AG04450 (cell line): ENCODE measurements around the gene PSMA7. TPM values are rescaled to one million over a fixed set of nuclear protein-coding genes. Genes with fewer than 3 reads are reported as not detected.

Experiments used
- CTCF ChIA-PET: fragments of 300-600, 350-600 bp; formaldehyde crosslinking; extraction: SDS; loops from one replicate; lab custom pipeline; 2022; ENCODE audit warnings: antibody characterized with exemption, inconsistent platforms; lab: Charles Lee
- POLR2A ChIA-PET: fragments of 350-600 bp; formaldehyde crosslinking; extraction: SDS; loops from one replicate; lab custom pipeline; 2021; ENCODE audit warnings: antibody characterized with exemption, inconsistent platforms; lab: Yijun Ruan, JAX
- DNase-seq: peaks from one replicate; pipeline ENCODE4 v3.0.0-alpha.2; 2011; ENCODE audit warnings: low read depth, low spot score
- H3K27ac ChIP-seq: one replicate; pipeline ENCODE4 v1.5.1; 2012; ENCODE audit warnings: low read depth, low read length, control low read depth
- H3K27me3 ChIP-seq: one replicate; pipeline ENCODE4 v1.6.0; 2012; ENCODE audit warnings: low read length; ENCODE audit not compliant: control insufficient read depth, insufficient read depth
- H3K4me3 ChIP-seq: 2 replicates; pipeline ENCODE4 v1.5.1; 2011; ENCODE audit warnings: mild to moderate bottlenecking, low read depth, low read length, control low read depth
- H3K9me3 ChIP-seq: 2 replicates; pipeline ENCODE4 v1.5.1; 2012; ENCODE audit warnings: low read length; ENCODE audit not compliant: control insufficient read depth, insufficient read depth
- polyA plus RNA-seq: library from polyadenylated mRNA; depleted of rRNA; stranded (reverse); fragments of >200 nt; gene quantifications from 2 replicates; pipeline ENCODE4 v1.2.3, GENCODE V29; 2011
- TF ChIP-seq, protein P1 (sequence below): IDR thresholded peaks from 2 replicates; pipeline ENCODE4 v1.5.1; 2011; ENCODE audit warnings: low read depth, low read length, control low read depth, inconsistent platforms

The PSMA7 gene
- polyA plus RNA-seq, 1 experiment, result 368 TPM

DNA sequence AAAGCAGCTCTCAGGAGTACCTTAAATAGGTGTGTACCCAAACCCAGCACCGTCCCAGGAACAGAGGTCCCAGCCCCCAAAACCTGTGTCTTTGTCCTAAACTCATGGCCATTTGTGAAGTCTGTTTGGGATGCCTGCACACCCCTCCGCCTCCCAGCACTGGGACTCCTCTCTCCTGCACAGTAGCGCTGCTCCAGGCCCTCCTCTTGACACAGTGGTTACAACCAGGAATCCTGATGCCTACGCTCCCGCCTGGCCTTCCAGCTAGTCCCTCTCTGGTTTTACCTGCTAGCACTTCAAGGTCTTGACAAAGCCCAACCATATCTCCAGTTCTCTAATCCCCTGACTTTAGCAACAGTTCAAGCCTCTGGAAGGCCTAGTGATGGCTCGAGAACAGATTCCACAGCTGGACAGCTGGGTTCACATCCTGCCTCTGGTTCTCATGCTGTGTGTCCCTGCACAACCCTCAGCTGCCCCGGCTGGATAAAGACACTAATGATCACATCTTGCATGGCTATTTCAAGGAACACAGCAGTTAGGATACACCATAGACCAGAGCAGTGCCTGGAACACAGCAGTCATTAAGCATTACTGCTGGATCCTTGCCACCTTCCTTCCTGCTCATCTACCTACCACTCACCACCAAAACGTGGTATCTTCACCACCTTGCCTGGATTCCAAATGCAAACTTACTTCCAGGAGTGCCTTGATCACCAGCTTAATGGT, 5.6 kb downstream of the PSMA7 start:
- CTCF ChIA-PET, result interaction anchor here (0.6 to 5.4 kb wide), 3 partner anchors 109 to 127 kb away, joined by 3 to 55 read pairs (median 3); no protein-coding TSS in a partner anchor
- Histone ChIP-seq H3K27me3 (no peaks in the 10 kb centered on the region), H3K27ac (no peak overlapping the region), H3K9me3 (no peaks in the 10 kb centered on the region), H3K4me3 (no peak overlapping the region)
- no peak for DNase-seq
- TF ChIP-seq, protein P1, sequence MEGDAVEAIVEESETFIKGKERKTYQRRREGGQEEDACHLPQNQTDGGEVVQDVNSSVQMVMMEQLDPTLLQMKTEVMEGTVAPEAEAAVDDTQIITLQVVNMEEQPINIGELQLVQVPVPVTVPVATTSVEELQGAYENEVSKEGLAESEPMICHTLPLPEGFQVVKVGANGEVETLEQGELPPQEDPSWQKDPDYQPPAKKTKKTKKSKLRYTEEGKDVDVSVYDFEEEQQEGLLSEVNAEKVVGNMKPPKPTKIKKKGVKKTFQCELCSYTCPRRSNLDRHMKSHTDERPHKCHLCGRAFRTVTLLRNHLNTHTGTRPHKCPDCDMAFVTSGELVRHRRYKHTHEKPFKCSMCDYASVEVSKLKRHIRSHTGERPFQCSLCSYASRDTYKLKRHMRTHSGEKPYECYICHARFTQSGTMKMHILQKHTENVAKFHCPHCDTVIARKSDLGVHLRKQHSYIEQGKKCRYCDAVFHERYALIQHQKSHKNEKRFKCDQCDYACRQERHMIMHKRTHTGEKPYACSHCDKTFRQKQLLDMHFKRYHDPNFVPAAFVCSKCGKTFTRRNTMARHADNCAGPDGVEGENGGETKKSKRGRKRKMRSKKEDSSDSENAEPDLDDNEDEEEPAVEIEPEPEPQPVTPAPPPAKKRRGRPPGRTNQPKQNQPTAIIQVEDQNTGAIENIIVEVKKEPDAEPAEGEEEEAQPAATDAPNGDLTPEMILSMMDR, result no peak
- POLR2A ChIA-PET, result interaction anchor here (0.7 kb wide), 1 partner anchor 12 kb away, joined by 5 read pairs; no protein-coding TSS in a partner anchor

DNA sequence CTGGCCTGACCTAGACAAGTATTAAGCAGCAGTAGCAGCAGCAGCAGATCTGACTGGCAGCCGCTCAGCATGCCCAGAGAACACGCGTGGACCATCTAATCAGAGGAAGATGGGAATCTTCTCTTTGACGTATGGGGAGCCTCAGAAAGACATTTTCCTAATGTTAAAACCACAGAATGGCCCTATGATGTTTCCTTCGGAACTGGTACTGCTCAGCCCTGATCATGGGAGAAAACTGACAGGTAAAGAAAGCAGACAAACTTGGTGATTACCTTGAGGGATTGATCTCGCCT, 6.2 kb downstream of the PSMA7 start:
- DNase-seq, result no peak
- POLR2A ChIA-PET, result no interaction called here
- Histone ChIP-seq H3K9me3 (no peaks in the 10 kb centered on the region), H3K27ac (no peak overlapping the region), H3K4me3 (no peak overlapping the region), H3K27me3 (no peaks in the 10 kb centered on the region)
- CTCF ChIA-PET, result interaction anchor here (1.0 to 5.4 kb wide), 6 partner anchors 10 to 126 kb away, joined by 3 to 55 read pairs (median 10); no protein-coding TSS in a partner anchor
- TF ChIP-seq, protein P1, result no peak

DNA sequence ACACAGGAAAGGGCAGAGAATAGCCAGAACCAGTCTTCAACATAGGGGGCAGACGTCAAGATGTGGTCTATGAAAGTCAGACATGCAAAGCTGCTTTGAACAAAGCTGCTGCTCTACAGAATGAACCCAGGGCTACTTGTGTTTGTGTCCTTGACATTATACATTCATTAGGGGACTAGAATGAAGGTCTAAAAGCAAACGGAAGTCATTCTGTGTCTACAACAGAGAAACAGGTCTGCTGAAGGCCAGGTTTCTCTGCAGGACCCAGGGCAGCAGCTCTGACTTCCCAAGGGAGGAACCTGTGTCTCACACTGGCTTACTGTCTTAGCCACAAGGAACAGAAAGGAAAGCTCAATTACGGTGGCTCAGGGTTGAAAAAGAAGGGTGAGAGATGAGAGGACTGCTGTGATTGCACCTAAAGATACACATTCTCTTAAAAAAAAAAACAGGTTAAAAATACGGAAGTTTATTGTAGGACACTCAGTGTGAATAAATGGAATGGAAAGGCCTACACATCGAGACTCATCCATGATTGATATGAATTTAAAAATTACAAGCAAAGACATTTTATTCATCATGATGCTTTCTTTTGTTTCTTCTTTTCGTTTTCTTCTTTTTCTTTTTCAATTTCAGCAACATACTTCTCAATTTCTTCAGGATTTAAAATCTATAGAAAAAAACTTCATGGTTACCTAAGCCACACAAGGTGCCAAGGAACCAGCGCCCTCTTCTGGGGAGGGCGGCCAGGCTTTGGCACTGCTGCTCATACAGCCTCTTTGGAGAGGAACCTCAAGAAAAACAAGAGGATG, 6.7 kb downstream of the PSMA7 start:
- TF ChIP-seq, protein P1, result peak; percentile 90
- no peak overlapping the region for H3K4me3 ChIP-seq
- H3K9me3 ChIP-seq, result no peaks in the 10 kb centered on the region
- no peak overlapping the region for H3K27ac ChIP-seq
- ChIA-PET CTCF (interaction anchor here (0.6 to 5.4 kb wide), 7 partner anchors 10 to 126 kb away, joined by 3 to 55 read pairs (median 7); no protein-coding TSS in a partner anchor), POLR2A (interaction anchor here (0.7 kb wide), 1 partner anchor 11 kb away, joined by 4 read pairs; no protein-coding TSS in a partner anchor)
- no peak for DNase-seq
- H3K27me3 ChIP-seq, result no peaks in the 10 kb centered on the region

DNA sequence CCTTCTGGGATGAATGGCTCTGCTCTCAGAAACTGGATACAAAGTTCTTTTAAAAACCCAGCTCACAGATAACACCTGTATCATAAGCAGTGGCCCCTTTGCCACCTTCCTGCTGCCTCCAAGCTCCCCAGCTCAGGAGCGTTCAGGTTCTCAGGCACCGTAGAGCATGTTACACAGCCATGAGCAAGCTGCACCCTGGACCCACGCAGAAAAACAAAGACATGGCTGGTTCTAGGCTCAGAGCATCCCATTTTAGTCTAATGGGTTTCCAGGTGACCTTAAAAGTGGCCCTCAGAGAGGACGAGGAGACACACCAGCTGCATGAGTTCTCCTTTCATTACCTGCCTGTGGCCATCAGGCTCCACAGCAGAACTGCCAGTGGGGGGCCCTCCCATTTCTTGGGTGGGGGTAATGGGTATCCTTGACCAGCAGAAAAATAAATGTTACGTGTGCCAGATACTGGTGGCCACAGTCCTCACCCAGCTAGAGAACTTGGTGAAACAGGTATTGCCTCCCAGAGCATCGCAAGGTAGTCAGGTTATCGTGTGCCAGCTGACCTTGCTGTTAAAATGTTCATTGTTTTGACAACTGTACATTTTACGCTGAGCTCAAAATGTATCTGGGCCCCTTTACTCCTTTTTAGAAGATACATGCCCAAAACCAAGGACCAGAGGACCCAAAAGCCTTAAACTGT, 7.5 kb downstream of the PSMA7 start:
- CTCF ChIA-PET, result interaction anchor here (0.6 to 5.4 kb wide), 7 partner anchors 9 to 125 kb away, joined by 3 to 55 read pairs (median 7); no protein-coding TSS in a partner anchor
- TF ChIP-seq, protein P1, result no peak
- POLR2A ChIA-PET, result interaction anchor here (0.7 to 1.2 kb wide), 2 partner anchors 10 to 14 kb away, joined by 4 read pairs; partner anchors contain the start of gene LSM14B

More for the DNA sequence above, 7.5 kb downstream of the PSMA7 start:
- H3K27ac ChIP-seq, result no peak overlapping the region
- DNase-seq, result no peak
- no peaks in the 10 kb centered on the region for H3K27me3 ChIP-seq
- no peaks in the 10 kb centered on the region for H3K9me3 ChIP-seq
- no peak overlapping the region for H3K4me3 ChIP-seq
